Measurements from ENCODE around the gene GNB1. TPM values are rescaled to one million over a fixed set of nuclear protein-coding genes. Genes with fewer than 3 reads are reported as not detected.
"Not testable (repeated sequence)": the region's sequence is repeated elsewhere in the genome, so short reads cannot be mapped to it uniquely, and the experiment has no call there.

GNB1 gene
- polyA plus RNA-seq, 1 donor: 157 TPM

DNA sequence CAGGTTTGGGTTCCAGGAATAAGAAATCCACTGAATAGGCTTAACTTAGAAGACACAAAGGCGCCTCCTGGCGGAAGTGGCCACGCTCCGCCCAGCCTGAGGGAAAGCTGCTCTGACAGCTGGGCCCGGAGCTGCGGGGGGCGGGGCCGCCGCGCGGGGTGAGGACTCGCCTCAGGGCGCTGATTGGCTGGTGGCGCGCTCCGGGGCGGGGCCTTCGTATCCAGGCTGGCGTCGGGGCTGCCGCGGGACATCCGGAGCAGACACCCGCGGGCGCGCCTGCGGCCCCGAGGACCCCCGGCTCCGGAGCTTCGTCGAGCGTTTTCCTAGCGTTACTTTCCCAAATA lies 144.3 kb downstream of the GNB1 start:
- not testable (repeated sequence) for DNase-seq (ENCODE audit: low read depth)

DNA sequence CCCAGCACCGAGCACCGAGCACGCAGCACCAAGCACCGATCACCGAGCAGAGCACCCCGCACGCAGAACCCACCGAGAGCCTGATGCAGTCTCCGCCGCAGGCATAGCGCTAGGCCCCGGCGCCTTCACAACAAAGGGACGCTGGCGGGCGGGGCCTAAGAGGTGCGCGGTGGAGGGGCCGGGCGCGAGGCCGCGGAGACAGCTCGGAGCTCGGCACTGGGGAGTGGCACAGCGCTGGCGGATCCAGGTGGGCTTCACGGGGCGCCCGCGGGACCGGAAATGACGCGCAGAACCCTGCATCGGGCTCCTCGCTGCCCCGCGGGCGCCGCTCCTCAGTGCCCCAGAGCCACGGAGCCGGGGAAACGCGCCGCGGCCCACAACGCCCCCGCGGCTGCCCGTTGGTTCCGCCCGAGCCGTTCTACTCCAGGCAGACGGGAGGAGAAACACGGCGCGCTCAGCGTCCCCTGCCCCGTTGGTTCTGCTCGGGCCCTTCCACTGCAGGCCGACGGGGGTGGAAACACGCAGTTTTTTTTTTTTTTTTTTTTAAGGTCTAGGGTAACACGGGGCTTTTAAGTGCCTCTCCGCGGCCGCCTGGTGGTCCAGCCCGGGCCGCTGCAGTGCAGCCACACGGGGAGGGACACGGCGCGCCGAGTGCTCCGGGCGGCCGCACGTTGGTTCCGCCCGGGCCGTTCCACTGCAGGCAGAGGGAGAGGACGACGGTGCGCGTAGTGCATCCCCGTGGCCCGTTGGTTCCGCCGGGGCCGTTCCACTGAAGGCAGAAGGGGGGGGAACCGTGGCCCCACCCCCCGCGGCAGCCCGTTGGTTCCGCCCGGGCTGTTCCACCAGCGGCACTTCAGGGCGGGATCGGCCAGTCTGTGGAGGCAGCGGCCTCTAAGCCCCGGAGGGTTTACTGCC lies 145.0 kb downstream of the GNB1 start:
- not testable (repeated sequence) for DNase-seq (ENCODE audit: low read depth)

GRCh38 chr1:1742529-1742928 lies 148.4 kb downstream of the GNB1 start:
- DNase-seq (ENCODE audit: low read depth): not testable (repeated sequence)

DNA sequence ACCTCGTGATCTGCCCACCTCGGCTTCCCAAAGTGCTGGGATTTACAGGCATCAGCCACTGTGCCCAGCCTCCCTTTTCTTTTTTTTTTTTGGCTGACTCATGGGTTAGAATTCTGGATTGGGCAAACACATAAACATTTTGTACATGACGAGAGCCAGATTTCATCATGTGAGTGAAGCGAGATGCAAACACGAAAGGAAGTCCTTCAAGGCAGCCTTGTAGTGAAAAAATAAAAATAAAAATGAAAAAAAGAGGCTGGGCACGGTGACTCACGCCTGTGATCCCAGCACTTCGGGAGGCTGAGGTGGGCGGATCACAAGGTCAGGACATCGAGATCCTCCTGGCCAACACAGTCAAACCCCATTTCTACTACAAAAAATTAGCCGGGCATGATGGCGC lies 149.9 kb downstream of the GNB1 start:
- not testable (repeated sequence) for DNase-seq (ENCODE audit: low read depth)

DNA sequence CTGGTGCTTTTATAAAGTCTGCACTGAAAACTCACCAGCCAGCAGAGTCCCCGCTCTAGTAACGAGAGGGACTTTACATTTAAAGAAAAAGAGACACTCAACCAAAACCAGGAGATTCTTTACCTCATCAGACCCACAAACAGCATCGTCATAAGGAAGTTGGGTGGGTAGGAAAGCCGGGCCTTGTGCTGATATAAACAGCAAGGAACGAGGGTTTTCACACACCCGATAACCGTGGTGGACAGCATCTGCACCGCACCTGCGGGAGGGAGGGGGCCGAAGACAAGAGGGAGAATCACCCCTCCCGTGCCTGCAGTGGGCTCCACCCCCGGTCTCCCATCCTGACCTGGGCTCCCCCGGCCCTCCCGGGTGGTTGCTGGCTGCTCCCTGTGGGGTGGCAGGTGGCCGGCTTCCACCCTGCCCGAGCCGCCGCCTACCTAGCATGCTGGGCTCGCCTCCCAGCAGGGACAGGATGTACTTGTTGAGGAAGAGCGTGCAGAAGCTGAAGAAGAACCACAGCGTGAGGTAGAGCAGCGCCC lies 152.0 kb downstream of the GNB1 start:
- DNase-seq (ENCODE audit: low read depth): not testable (repeated sequence)

- not testable (repeated sequence) for DNase-seq (ENCODE audit: low read depth)
These were observed 153.0 kb downstream of the GNB1 start for GRCh38 chr1:1737675-1738590.

Other genes starting within 250 kb of the GNB1 start
- gene CDK11B, start 232.1 kb downstream of the GNB1 start, polyA plus RNA-seq (ENCODE audit: insufficient read length): 35.3 TPM
- 47.2 TPM for gene SLC35E2B, start 198.3 kb downstream of the GNB1 start, polyA plus RNA-seq (ENCODE audit: insufficient read length)
- gene CDK11A, start 166.7 kb downstream of the GNB1 start, polyA plus RNA-seq (ENCODE audit: insufficient read length): 23.9 TPM
- gene NADK, start 112.6 kb downstream of the GNB1 start, polyA plus RNA-seq (ENCODE audit: insufficient read length): 29.7 TPM
- 281 TPM for gene CALML6, start 24.2 kb upstream of the GNB1 start, polyA plus RNA-seq (ENCODE audit: insufficient read length)
- 91.6 TPM for gene TMEM52, start 28.2 kb upstream of the GNB1 start, polyA plus RNA-seq (ENCODE audit: insufficient read length)
- gene CFAP74, start 112.7 kb upstream of the GNB1 start, polyA plus RNA-seq (ENCODE audit: insufficient read length): 0.24 TPM
- 1.0 TPM for gene GABRD, start 128.3 kb upstream of the GNB1 start, polyA plus RNA-seq (ENCODE audit: insufficient read length)
- 7.6 TPM for gene PRKCZ, start 159.3 kb upstream of the GNB1 start, polyA plus RNA-seq (ENCODE audit: insufficient read length)

Measured in forelimb muscle (tissue), 1 donor.